HCEC 1CT (cell line): ENCODE results near the gene RNF150.

Experiments used
- DNase-seq: peaks from one replicate; pipeline ENCODE4 v3.0.0-alpha.2; 2017

RNF150 gene

GRCh38 chr4:141021397-141022110, 111.7 kb downstream of the RNF150 start:
- DNase-seq, result no peak

GRCh38 chr4:141020801-141021261, 112.4 kb downstream of the RNF150 start:
- DNase-seq, result no peak

DNA sequence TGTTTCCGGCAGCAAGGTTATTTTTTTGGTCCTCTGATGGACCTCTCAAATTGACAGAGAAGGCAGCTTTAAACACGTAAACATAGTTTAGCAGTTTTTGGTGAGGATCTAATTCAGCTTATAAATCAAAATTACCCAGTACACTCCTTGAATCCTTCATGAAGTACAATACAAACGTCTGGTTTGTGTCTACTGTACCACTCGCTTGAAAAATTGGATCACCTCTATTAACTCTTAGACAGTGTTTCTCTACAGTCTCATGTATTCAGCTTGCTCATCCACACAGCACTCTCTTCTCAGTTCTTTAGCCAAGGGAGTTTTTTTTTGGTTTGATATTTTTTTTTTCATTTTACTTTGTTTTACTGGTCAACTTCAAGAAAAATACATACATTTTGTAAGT, 113.5 kb downstream of the RNF150 start:
- no peak for DNase-seq

- DNase-seq, result no peak
Measured at GRCh38 chr4:141016117-141016798, 117.0 kb downstream of the RNF150 start.

DNA sequence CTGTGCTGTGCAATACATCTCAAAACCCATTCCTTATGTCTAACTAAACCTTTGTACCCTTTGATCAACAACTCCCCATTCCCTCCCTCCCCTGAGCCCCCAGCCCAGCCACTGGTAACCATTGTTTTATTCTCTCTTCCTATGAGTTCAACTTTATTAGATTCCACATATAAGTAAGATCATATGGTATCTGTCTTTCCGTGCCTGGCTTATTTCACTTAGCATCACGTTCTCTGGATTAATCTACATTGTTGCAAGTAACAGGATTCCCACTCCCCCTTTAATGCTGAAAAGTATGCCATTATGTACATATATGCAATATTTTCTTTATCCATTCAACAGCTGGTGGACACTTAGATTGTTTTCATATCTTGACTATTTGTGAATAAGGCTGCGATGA, 119.4 kb downstream of the RNF150 start:
- no peak for DNase-seq

- no peak for DNase-seq
Measured at GRCh38 chr4:141011901-141012315, 121.4 kb downstream of the RNF150 start.

DNA sequence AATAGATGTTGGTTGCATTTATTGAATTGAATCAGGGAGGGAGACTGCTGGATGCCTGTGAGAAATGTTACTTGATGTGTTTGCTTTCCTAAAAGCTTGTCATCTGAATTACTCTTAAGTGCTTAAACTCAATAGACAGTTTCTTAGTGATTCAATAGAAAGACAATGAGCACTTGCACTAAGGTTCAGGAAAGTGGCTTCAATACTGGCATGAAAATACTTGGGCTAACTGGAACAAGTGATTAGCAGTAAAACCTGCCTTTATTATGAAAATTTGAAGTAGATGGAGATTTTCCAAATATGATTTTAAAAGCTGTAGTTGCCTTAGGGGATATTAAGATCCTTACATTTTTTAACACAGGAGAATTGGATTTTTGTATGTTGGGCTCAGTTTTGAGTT, 123.3 kb downstream of the RNF150 start:
- no peak for DNase-seq

DNA sequence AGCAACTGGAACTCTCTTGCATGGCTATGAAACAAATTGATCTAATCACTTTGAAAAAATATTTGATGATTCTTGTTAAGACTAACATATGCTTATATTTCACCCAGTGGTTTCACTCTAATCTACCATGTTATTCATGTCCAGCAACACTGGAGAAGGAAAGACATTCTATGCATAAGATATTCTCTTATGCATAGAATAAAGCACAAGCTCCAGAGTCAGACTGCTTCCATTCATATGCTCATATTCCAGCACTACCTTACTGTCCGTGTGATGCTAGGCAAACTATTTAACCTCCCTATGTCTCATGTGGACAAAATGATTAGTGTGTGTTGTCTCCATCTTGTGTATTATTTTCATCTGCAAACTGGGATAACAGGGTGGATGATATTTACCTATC, 124.1 kb downstream of the RNF150 start:
- DNase-seq, result no peak

DNA sequence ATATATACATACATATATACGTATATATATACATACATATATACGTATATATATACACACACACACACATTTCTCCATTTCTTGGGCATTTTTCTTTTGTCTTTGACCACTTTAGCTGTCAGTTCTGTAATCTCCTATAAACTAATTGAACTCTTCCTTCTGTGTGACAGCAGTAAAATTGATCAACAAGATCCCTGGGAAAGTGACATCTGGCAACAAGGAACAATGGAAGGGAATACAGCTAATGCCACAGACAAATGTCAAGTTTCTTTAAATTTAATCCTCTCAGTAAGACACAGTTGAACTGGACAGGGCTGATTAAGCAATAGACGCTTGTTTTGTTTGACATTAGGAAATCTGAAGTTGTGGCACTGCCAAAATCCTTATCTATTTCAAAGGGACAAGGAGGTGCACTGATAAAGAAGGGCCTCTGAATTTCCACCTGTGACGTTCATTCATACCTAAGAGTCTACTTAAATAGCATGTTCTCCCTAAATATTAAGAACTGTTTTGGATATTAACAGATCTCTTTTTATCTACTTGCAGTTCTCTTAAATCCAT, 126.9 kb downstream of the RNF150 start:
- no peak for DNase-seq

DNA sequence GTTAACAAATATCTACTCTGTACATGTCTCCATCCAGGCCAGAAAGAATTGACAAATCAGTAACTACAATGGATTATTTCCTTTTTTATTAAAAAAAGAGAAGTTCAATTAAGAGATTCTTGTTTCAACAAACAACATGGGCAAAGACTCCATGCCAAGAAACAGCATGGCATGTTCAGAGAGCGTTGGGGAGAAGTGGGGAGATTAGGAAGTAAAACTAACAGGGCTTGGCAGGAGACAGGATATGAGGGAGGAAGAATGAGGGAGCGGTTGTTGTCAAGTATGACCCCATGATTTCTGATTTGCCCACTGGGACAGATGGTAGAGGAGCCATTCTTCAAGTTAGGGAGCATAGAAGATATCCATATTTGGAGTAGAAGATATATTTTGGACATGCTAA, 128.4 kb downstream of the RNF150 start:
- DNase-seq, result no peak

- DNase-seq, result no peak
Measured at GRCh38 chr4:141003193-141003592, 130.1 kb downstream of the RNF150 start.

DNA sequence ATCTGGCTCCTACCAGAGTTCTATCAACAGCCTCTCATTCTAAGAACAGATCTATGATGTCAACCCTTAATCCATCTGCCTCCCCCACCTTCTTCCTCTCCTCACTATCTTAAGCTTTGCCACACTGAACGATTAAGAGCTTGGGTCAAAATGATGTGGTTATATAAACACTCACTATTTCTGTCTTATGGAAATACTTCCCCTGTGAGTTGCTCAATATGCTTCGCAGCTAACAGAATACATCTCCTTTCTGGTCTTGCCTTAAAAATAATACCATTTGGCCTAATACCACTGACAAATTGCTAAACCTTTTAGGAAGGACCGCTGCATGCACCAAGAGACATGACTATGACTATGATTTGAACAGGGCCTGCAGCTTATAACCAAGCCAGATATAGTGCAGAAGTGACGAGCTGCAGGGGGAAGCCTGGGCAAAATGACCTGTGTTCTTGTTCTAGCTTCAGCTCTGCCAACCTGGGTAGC, 130.9 kb downstream of the RNF150 start:
- peak; percentile 5 for DNase-seq

- peak; percentile 3 for DNase-seq
Measured at GRCh38 chr4:140996766-140997165, 136.5 kb downstream of the RNF150 start.

GRCh38 chr4:140995058-140995457, 138.2 kb downstream of the RNF150 start:
- DNase-seq, result no peak

DNA sequence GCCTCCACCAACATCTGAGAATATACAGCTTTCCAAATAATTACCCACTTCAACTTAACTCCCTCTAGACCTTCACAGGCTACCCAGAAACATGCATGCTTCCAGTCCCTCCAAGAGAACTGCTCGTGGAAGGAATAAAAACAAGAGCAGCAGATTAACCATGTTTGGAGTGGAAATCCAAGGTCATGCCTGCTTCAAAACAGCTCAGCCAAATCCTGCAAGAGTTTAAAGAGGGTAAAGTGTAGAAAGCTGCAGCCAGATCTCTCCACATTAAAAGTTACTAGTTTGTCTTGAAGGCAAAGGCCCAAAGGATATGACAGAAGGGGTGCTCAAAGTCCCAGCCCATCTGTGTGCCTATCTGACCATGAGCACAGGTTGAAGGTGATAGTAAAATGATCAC, 139.3 kb downstream of the RNF150 start:
- DNase-seq, result no peak

DNA sequence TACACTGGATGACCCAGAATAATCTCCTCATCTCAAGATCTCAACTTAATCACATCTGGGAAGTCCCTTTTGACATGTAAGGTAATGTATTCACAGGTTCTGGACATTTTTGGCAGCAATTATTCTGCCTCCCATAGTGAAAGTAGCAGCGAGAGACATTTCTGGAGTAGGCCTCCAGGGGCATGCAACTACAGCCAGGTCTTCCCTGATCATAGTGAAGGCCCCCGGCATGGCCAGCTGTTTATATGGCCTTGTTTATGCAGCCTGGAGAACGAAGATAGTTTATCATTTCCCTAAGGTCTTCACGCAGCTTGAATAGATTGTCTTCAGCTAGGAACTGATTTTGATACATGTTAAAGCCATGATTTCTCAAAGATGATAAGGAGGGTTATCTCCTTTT, 139.9 kb downstream of the RNF150 start:
- no peak for DNase-seq

DNA sequence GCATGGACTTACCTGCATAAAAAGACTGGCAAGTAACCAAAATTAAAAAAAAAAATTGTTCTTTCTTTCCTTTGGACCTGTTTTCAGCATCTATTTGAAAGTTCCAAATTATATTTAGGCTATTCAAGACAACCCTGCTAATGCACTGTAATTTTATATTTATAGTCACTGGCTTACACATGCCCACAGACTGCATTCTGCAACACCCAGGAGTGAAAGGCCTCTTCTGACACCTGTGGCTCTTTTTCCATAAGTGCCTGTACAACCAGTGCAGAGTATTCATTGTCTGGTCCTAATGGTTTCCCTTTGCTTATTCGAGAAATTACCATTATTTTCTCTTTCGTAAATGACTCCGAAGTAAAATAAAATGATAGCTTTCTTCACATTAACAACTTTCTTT, 143.3 kb downstream of the RNF150 start:
- DNase-seq, result no peak

DNA sequence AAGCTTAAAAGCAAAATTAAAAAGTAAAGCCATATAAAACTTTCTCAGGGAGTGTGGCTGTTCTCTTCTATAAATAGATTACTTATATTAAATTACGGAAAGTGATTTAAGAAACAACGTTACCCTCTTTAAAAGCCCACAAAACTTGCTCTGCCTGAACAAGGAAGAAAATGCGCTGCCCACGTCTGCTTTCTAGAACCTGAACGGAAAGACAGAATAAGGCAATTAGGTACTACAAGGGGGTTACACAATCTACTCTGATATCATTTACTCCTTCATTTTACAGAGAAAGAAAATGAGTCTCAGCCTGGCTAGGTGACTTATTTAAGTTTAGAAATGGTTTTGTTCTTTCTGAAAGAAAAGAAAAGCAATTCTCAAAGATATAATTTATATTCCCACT, 147.2 kb downstream of the RNF150 start:
- no peak for DNase-seq

GRCh38 chr4:140982613-140983340, 150.5 kb downstream of the RNF150 start:
- no peak for DNase-seq

DNA sequence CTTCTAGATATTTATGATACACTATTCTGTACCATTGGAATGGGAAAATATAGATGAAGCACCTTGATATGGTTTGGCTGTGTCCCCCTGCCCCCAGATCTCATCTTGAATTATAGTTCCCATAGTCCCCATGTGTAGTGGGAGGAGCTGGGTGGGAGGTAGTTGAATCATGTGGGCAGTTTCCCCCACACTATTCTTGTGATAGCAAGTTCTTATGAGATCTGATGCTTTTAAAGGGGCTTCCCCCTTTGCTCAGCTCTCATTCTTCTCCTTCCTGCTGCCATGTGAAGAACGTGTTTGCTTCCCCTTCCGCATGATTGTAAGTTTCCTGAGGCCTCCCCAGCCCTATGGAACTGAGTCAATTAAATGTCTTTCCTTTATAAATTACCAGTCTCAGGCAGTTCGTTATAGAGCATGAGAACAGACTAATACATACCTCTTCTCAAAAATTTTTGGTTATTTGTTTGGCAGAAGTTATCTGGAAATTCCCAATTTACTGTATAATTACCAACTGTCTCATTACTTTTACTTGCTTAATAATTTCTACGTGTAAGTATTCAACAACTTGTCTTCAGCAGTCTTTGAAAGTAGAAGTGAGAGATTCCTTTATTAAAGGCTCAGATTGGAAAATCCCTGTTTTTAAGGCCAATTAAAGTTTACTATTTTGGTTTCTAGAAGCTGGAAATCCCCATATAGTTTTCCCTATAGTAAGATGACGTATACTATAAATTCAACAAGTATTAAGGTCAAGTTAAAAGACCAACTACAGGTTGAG, 152.7 kb downstream of the RNF150 start:
- DNase-seq, result no peak

DNA sequence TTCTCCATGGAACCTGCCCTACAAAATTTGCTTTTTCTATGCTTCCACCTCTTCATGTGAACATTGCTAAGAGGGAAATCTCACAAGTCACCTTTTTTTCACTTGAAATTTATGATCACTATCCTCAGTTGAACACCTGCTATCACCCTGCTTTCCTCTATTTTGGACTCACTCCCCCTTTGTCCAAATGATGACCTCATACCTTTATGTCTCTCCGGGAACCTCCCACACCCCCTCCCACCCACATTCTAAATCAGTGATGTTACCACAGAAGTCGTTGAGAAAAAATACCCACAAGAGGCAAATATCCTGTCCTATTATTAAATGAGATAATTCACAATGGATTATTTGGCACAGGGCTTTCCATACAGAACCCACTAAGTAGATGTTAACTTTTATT, 156.5 kb downstream of the RNF150 start:
- DNase-seq, result no peak

GRCh38 chr4:140971077-140971792, 162.0 kb downstream of the RNF150 start:
- DNase-seq, result no peak
